ENCODE measurements around the gene VPS8.

- no peak for TF ChIP-seq ZNF335 (tag by site-specific recombination; conservative IDR thresholded peaks at IDR 0.05)
- no peak for TF ChIP-seq ZNF362 (tag by site-specific recombination; IDR thresholded peaks at IDR 0.05)
- no peak for TF ChIP-seq RBAK (tag by site-specific recombination; IDR thresholded peaks at IDR 0.05)
- no peak for TF ChIP-seq ZNF621 (tag by site-specific recombination; IDR thresholded peaks at IDR 0.05)
- no peak for TF ChIP-seq ZNF274 (IDR thresholded peaks at IDR 0.05; ENCODE audit: low read length)
- no peak for TF ChIP-seq ZNF274 (tag by site-specific recombination; IDR thresholded peaks at IDR 0.05; ENCODE audit: borderline replicate concordance)
- no peak for TF ChIP-seq ZNF660 (tag by site-specific recombination; IDR thresholded peaks at IDR 0.05)
- TF ChIP-seq SALL2 (tag by site-specific recombination; IDR thresholded peaks at IDR 0.05; ENCODE audit: borderline replicate concordance) = no peak
- no peak for TF ChIP-seq ZNF513 (tag by site-specific recombination; IDR thresholded peaks at IDR 0.05)
- no peak for TF ChIP-seq BCL11B (tag by site-specific recombination; IDR thresholded peaks at IDR 0.05; ENCODE audit: low read depth)
- TF ChIP-seq YY1 (tag by site-specific recombination; IDR thresholded peaks at IDR 0.05) = no peak
- TF ChIP-seq ZNF23 (tag by site-specific recombination; IDR thresholded peaks at IDR 0.05; ENCODE audit: borderline replicate concordance) = no peak
- no peak for TF ChIP-seq REST (tag by site-specific recombination; IDR thresholded peaks at IDR 0.05)
- TF ChIP-seq ZNF629 (tag by site-specific recombination; IDR thresholded peaks at IDR 0.05) = no peak
- no peak for TF ChIP-seq CTCF (tag by site-specific recombination; IDR thresholded peaks at IDR 0.05)
Measured at GRCh38 chr3:184808021-184808420, 3.9 kb upstream of the VPS8 start.

Data from HEK293 (cell line).